GM21737 (cell line): ENCODE data around the gene SRSF5.
"Not testable (repeated sequence)": the region's sequence is repeated elsewhere in the genome, so short reads cannot be mapped to it uniquely, and the experiment has no call there.

Experiments used
- ATAC-seq: cut with Tn5 transposase; IDR thresholded peaks from one replicate; pipeline ENCODE4 v1.9.1; 2021; ENCODE audit warnings: mild to moderate bottlenecking, moderate library complexity; ENCODE audit not compliant: unreplicated experiment

The SRSF5 gene

DNA sequence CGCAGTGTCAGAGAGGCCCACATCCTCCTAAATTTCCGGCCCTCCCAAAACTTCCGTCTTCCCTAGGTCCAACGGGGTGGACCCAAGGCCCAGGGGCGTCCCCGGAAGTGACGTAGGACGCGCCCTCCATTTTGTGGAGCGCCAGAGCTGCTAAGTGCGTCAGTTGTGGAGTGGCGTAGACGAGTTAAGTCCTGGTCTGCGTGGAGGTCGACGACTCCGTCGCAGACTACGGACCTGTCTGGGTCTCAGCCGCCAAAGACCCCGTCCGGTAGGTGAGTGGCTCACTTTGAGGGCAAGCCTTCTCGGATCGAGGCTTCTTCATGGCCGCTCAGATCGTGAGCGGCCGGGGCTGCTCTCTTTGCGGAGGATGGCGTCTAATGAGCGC is at the start of gene SRSF5:
SRSF5 (plus strand) TSS at position 159 of the 385 bp plus-strand sequence. CDS start 1,015 bp downstream, outside the sequence.
- peak; percentile 73 for ATAC-seq

DNA sequence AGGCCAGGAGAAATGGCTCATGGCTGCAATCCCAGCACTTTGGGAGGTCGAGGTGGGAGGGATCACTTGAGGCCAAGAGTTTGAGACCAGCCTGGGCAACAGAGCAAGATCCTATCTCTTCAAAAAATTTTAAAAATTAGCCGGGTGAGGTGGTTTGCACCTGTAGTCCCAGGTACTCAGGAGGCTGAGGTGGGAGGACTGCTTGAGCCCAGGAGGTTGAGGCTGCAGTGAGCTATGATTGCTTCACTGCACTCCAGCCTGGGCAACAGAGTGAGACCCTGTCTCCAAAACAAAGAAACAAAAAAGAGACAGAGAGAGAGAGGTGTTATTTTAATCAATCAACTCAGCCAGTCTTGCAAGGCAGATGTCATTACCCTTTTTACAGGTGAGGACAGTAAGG is 48.3 kb upstream of the SRSF5 start:
- not testable (repeated sequence) for ATAC-seq

GRCh38 chr14:69719501-69719951 is 47.4 kb upstream of the SRSF5 start:
- no peak for ATAC-seq

DNA sequence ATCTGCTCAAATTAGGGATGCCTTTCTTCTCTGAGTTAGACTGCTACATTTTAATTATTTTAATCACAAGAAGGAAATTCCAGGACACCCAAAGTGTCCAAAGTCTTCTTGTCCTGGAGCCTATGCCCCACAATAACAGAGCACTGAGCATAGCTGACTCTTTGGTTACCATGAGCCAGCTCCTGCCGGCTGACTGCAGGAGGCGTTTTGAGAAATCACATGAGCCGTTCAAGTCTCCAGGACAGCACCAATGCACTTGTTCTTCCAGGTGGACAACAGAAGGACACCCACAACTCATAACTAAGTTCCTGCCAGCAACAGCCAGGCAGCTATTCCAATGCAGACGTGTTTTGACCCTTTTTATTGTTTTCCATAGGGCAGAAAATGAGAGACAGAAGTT is 46.0 kb upstream of the SRSF5 start:
- ATAC-seq: no peak

GRCh38 chr14:69726761-69727511 is 40.0 kb upstream of the SRSF5 start:
- ATAC-seq: peak; percentile 76

DNA sequence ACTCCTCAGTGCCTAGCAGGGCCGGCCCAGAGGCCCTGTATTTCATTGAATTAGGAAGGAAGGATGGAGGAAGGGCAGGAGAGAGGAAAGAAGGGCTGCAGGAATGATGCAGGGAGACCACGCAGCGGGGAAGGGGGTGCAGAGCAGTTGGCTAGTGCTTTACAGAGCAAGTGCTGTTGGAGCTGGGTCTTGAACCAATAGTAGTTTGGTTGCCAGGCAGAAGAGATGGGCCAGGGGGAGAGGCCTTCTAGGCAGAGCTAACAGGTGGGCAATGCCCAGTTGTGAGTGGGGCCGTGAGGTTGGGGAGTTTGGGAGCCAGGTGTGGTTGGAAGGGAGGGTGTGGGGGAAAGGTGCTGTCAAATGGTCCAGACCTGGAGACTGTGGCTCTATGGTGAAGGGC is 39.1 kb upstream of the SRSF5 start:
- no peak for ATAC-seq

GRCh38 chr14:69731919-69732598 is 34.9 kb upstream of the SRSF5 start:
- not testable (repeated sequence) for ATAC-seq

DNA sequence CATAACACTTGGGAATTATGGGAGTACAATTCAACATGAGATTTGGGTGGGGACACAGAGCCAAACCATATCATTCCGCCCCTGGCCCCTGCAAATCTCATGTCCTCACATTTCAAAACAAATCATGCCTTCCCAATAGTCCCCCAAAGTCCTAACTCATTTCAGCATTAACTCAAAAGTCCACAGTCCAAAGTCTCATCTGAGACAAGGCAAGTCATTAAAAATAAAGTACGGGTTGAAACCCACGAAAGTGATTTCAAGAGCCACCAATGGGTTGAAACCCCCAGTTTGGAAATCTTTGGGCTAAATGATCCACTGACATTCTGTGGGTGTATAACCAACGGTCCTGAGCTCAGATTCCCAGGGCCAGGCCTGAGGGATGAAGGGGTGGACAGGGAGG is 30.5 kb upstream of the SRSF5 start:
- ATAC-seq: not testable (repeated sequence)

- ATAC-seq: no peak
Measured at GRCh38 chr14:69741055-69741454, 25.9 kb upstream of the SRSF5 start.

- ATAC-seq: no peak
Measured at GRCh38 chr14:69749956-69750355, 17.0 kb upstream of the SRSF5 start.

- no peak for ATAC-seq
Measured at GRCh38 chr14:69750495-69750894, 16.4 kb upstream of the SRSF5 start.

GRCh38 chr14:69752773-69753172 is 14.2 kb upstream of the SRSF5 start:
- no peak for ATAC-seq

DNA sequence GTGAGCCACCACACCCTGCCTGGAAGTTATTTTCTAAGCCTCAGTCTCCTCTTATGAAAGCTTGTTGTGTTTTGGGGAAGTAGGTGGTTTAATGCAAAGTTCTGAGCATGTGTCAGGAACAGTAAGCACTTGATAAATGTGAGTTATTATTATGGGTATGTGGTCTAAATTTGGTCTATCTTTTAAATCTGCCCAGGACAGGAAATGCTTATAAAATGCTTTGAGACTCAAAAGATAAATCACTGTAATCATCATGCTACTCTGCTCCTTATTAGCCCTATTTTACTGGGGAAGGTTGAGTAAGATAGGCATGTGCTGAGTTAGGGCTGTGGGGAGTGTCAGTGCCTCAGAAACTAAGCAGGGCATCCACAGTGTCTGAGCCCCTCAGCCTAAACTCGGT is 13.1 kb upstream of the SRSF5 start:
- no peak for ATAC-seq

GRCh38 chr14:69754487-69754886 is 12.5 kb upstream of the SRSF5 start:
- no peak for ATAC-seq

- no peak for ATAC-seq
Measured at GRCh38 chr14:69755296-69755695, 11.6 kb upstream of the SRSF5 start.

- no peak for ATAC-seq
Measured at GRCh38 chr14:69755784-69756183, 11.2 kb upstream of the SRSF5 start.

GRCh38 chr14:69756298-69756697 is 10.6 kb upstream of the SRSF5 start:
- ATAC-seq: no peak

DNA sequence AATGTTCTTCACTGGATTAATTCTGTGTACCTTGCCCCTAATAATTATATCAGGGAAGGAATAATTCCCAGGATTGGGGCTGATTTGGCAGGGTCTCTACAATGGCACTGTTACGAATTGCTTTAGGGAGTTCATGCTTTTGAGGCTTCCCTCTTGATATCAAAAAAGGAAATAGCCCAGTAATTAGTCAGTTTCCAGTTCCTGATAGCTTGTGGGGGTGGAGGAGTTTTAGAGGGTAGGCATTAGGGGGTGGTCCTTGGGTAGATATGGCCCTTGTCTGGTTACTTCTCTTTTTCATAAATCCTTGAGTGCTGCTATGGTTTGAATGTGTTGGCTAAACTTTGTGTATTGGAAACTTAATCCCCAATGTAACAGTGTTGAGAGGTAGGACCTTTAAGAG is 6.1 kb upstream of the SRSF5 start:
- ATAC-seq: no peak

DNA sequence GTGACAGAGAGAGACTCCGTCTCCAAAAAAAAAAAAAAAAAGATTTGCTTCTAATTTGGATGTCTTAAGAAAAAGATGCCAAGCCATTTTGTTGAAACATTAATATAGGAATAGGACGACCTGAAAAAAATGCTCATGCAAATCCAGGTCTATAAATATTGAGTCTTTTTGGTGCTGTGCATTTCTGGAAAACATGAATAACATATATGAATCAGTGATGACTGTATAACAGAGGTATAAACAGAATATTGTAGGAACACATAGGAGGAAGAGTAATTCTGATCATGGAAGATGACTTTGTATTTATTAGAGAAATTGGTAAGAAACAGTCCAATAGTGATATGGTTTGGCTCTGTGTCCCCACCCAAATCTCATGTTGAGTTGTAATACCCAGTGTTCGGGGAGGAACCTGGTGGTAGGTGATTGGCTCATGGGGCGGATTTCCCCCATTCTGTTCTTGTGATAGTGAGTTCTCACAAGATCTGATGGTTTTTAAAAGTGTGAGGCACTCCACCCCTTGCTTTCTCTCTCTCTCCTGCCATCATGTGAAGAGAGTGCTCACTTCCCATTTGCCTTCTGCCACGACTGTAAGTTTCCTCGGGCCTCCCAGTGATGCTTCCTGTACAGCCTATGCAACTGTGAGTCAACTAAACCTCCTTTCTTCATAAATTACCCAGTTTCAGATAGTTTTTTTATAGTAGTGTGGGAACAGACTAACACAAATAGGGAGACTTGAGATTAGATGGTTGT is 3.0 kb upstream of the SRSF5 start:
- ATAC-seq: no peak

DNA sequence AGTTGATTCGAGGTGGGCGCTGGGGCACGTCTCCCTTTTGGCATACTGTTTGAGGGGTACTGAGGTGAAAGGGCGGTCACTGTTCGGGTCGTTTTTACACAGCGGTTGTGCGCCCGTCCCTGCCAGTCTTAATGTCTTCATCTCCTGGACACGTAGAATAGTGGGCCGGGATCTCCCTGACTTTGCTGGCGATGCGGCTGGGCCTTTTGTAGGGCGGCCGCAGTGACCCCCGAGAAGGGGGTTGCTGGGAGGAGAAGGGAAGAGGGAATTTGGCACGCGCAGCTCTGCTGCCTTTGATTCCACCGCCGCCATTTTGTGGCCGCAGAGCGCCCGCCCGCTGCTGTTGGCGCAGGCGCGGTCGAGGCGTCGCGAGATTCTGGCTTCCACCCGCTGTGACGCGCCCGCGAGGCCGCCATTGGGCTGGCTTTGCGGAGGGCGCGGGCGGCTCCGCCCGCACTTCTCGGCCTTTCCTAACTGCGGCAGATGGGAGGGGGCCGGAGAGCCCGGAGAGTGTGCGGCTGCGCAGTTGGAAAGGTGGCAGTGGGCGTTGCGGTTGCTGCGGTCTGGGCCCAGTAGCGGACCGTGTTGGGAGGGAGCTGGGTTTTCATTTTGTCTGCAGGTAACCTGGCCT is 542 bp downstream of the SRSF5 start:
- ATAC-seq: peak; percentile 50

DNA sequence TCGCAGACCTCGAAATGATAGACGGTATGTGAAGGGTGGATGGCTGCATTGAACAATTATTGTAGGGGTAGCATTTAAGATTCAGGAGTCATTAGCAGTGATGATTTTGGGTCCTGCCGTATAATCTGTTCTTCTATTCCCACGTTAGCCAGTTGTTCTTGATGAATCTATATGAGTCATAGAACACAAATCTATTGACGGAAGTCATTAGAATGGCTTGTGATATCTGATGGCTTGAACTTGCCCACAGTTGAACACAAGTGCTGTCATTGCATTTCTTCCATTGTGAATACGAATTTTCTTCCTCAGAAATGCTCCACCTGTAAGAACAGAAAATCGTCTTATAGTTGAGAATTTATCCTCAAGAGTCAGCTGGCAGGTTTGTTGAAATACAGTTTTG is 1.9 kb downstream of the SRSF5 start:
- ATAC-seq: no peak
